Psoas muscle (tissue), 8 donors: ENCODE data around the gene TGFBR3L. TPM values are rescaled to one million over a fixed set of nuclear protein-coding genes. Genes with fewer than 3 reads are reported as not detected.

Experiments
- ATAC-seq, 4 donors: fragments of 200-7000 bp; cut with Tn5 transposase; one replicate each; pipeline ENCODE4 v1.9.1; 2020; ENCODE audit warnings: moderate library complexity in 3 of 4, mild to moderate bottlenecking in 2 of 4
- DNase-seq, 2 donors: peaks; one replicate each; pipeline ENCODE4 v3.0.0-alpha.2; 2020
- H3K27ac ChIP-seq: fragments of 200-600 bp; one replicate; pipeline ENCODE4 v1.8.0; 2022
- H3K27me3 ChIP-seq, 3 donors: fragments of 200-600 bp in 1 of 3; one replicate each; pipeline versions ENCODE4 v1.6.1 to v1.8.0; 2013 to 2022; ENCODE audit warnings: low read length in 2 of 3, mild to moderate bottlenecking in 2 of 3, moderate library complexity in 1 of 3; ENCODE audit not compliant: insufficient read depth in 3 of 3
- H3K36me3 ChIP-seq, 2 donors: fragments of 200-600 bp in 1 of 2; one replicate each; pipeline versions ENCODE4 v1.6.1 to v1.8.0; 2013 to 2022; ENCODE audit warnings: low read depth in 1 of 2, mild to moderate bottlenecking in 1 of 2, moderate library complexity in 1 of 2; ENCODE audit not compliant: insufficient read depth in 1 of 2
- H3K4me1 ChIP-seq: fragments of 200-600 bp; one replicate; pipeline ENCODE4 v1.8.0; 2022
- H3K4me3 ChIP-seq: fragments of 200-600 bp; one replicate; pipeline ENCODE4 v1.8.0; 2022; ENCODE audit warnings: mild to moderate bottlenecking
- H3K9me3 ChIP-seq: fragments of 200-600 bp; one replicate; pipeline ENCODE4 v1.8.0; 2022
- CTCF ChIP-seq: fragments of 200-600 bp; IDR thresholded peaks from one replicate; pipeline ENCODE4 v1.8.0; 2022; ENCODE audit warnings: antibody characterized with exemption
- WGBS, 3 donors: extraction: QIAGEN DNeasy Blood & Tissue Kit; methylation state at CpG; one replicate each; pipeline versions ENCODE4 v1.1.6 to v1.1.7; 2013; 5-methylcytosine and 5-hydroxymethylcytosine counted together
- intact Hi-C, 2 donors: fragments of 100-400 bp; cut with DNase I; formaldehyde crosslinking; loops; one replicate each; pipeline versions ENCODE4 v1.11.0 to v1.14.2; 2022
- polyA plus RNA-seq, 3 donors: library from polyadenylated mRNA; stranded (reverse); fragments of 200-250 nt; gene quantifications; one replicate each; pipeline ENCODE4 v1.2.3, GENCODE V29; 2013
- total RNA-seq, 4 donors: library from RNA; stranded (reverse); fragmentation: NEBNext Ultra II Directional in 2 of 4; extraction: Animal tissue kit (Norgen Biotek cat#: 25700) in 2 of 4; gene quantifications; one replicate each; pipeline versions ENCODE4 v1.2.1 to v1.2.4, GENCODE V29; 2021 to 2023
- donor health status: healthy with polysubstance abuse.
- donor health status: DM: no; HTN: no; CAD: no; lungs with moderate emphysema.
- donor health status: Bipolar disorder and iron deficiency.
- donor health status: healthy.
- donor health status: DM: yes; HTN: yes; CAD: no.
- donor health status: DM: no; HTN: no; CAD: no.
- donor health status: DM: no; HTN: no; CAD: no.
- donor health status: DM: yes; HTN: yes; CAD: no.

The TGFBR3L gene
- total and polyA plus RNA-seq, 7 donors = 1.2 to 13.0 (median 4.5) TPM

- DNase-seq = no peak
- WGBS, 3 donors = 1 to 3% (median 2%) methylated on average over 33 to 88 of the region's 88 CpGs
Observed at GRCh38 chr19:7874076-7874896, 40.3 kb upstream of the TGFBR3L start, which contains the start of gene PRR36. Gene PRR36 (minus strand): TSS chr19:7874390. CDS start chr19:7873689, 701 bp downstream.

GRCh38 chr19:7874897-7875273 is 39.7 kb upstream of the TGFBR3L start:
- Histone ChIP-seq H3K4me1 (no peaks in the 10 kb centered on the region), H3K27me3 (peaks cover 0 to 35% (median 21%) of the 10 kb centered on the region in 3 donors), H3K27ac (no peak overlapping the region), H3K36me3 (no peaks in the 10 kb centered on the region), H3K9me3 (no peaks in the 10 kb centered on the region), H3K4me3 (no peak overlapping the region)
- DNase-seq (no peak), ATAC-seq (no peak)
- TF ChIP-seq CTCF = no peak
- WGBS, 3 donors = 48 to 58% (median 51%) methylated on average over 12 of the region's 12 CpGs
- intact Hi-C loops = no loop called here

More at GRCh38 chr19:7874076-7874896, 40.3 kb upstream of the TGFBR3L start, which contains the start of gene PRR36:
- TF ChIP-seq CTCF = no peak
- peaks cover 2% of the 10 kb centered on the region for H3K4me1 ChIP-seq
- no peak for ATAC-seq
- no peaks in the 10 kb centered on the region for H3K36me3 ChIP-seq
- intact Hi-C loops = no loop called here
- no peak within 1 kb of the TSS for H3K27ac ChIP-seq
- peaks cover 0 to 35% (median 19%) of the 10 kb centered on the region in 3 donors for H3K27me3 ChIP-seq
- H3K9me3 ChIP-seq = no peaks in the 10 kb centered on the region
- no peak within 1 kb of the TSS for H3K4me3 ChIP-seq

- intact Hi-C loops = no loop called here
- no peak for ATAC-seq
- TF ChIP-seq CTCF = no peak
Observed at GRCh38 chr19:7877249-7877836, 37.3 kb upstream of the TGFBR3L start.

GRCh38 chr19:7879111-7879807 is 35.4 kb upstream of the TGFBR3L start:
- intact Hi-C loops = no loop called here
- WGBS, 3 donors = 33 to 50% (median 35%) methylated on average over 16 to 18 of the region's 18 CpGs
- H3K36me3 ChIP-seq = no peaks in the 10 kb centered on the region
- H3K9me3 ChIP-seq = no peaks in the 10 kb centered on the region
- TF ChIP-seq CTCF = no peak
- ATAC-seq (no peak), DNase-seq (no peak)
- no peak overlapping the region for H3K27ac ChIP-seq
- peaks cover 0 to 21% (median 12%) of the 10 kb centered on the region in 3 donors for H3K27me3 ChIP-seq
- no peak overlapping the region for H3K4me3 ChIP-seq
- no peaks in the 10 kb centered on the region for H3K4me1 ChIP-seq

More at GRCh38 chr19:7877249-7877836, 37.3 kb upstream of the TGFBR3L start:
- no peaks in the 10 kb centered on the region for H3K4me1 ChIP-seq
- DNase-seq = no peak
- H3K36me3 ChIP-seq = no peaks in the 10 kb centered on the region
- WGBS, 3 donors = 58 to 69% (median 65%) methylated on average over 6 of the region's 6 CpGs
- no peak overlapping the region for H3K4me3 ChIP-seq
- H3K27me3 ChIP-seq = peaks cover 0 to 39% (median 19%) of the 10 kb centered on the region in 3 donors
- H3K27ac ChIP-seq = no peak overlapping the region
- no peaks in the 10 kb centered on the region for H3K9me3 ChIP-seq
